ENCODE results near the gene C20orf173. TPM values are rescaled to one million over a fixed set of nuclear protein-coding genes. Genes with fewer than 3 reads are reported as not detected.

Gene C20orf173
- total RNA-seq, 1 donor from 2014 or later, result not detected

- Histone ChIP-seq H3K9ac (no peak overlapping the region), H3K36me3 (no peaks in the 10 kb centered on the region), H3K4me3 (no peak overlapping the region), H3K9me3 (ENCODE audit: low read depth) (no peaks in the 10 kb centered on the region), H3K4me1 (no peaks in the 10 kb centered on the region), H3K79me2 (ENCODE audit: low read depth) (no peaks in the 10 kb centered on the region), H3F3A (ENCODE audit: low read depth) (peaks cover 2% of the 10 kb centered on the region), H3K27me3 (no peaks in the 10 kb centered on the region), H3K4me2 (no peak overlapping the region), H3K27ac (no peak overlapping the region), H2AFZ (replicated peaks) (no peak overlapping the region), H4K20me1 (ENCODE audit: low read depth) (no peaks in the 10 kb centered on the region)
- TF ChIP-seq EZH2 (IDR thresholded peaks at IDR 0.05) (no peak), EZH2phosphoT487 (IDR thresholded peaks at IDR 0.05) (no peak), CTCF (IDR thresholded peaks at IDR 0.05) (no peak)
- no peaks in the 10 kb centered on the region for H3K27me3 Mint-ChIP-seq (ENCODE audit: insufficient read depth, low read depth)
- no peak overlapping the region for H3K27ac Mint-ChIP-seq
- no peaks in the 10 kb centered on the region for H3K4me1 Mint-ChIP-seq
- no peaks in the 10 kb centered on the region for H3K36me3 Mint-ChIP-seq
- no peak overlapping the region for H3K4me3 Mint-ChIP-seq
- no peak for DNase-seq (ENCODE audit: low spot score)
- H3K9me3 Mint-ChIP-seq, result peaks cover 3% of the 10 kb centered on the region
Measured at GRCh38 chr20:35576816-35577215, 47.4 kb upstream of the C20orf173 start.

GRCh38 chr20:35575958-35576357, 46.5 kb upstream of the C20orf173 start:
- Mint-ChIP-seq H3K36me3 (no peaks in the 10 kb centered on the region), H3K4me3 (no peak overlapping the region), H3K27ac (no peak overlapping the region), H3K9me3 (peaks cover 3% of the 10 kb centered on the region), H3K27me3 (ENCODE audit: insufficient read depth, low read depth) (peaks cover 3% of the 10 kb centered on the region), H3K4me1 (no peaks in the 10 kb centered on the region)
- Histone ChIP-seq H3K27ac (no peak overlapping the region), H3K36me3 (no peaks in the 10 kb centered on the region), H3K9me3 (ENCODE audit: low read depth) (no peaks in the 10 kb centered on the region), H3F3A (ENCODE audit: low read depth) (peaks cover 2% of the 10 kb centered on the region), H3K9ac (no peak overlapping the region), H3K4me1 (no peaks in the 10 kb centered on the region), H3K4me3 (no peak overlapping the region), H2AFZ (replicated peaks) (no peak overlapping the region), H3K79me2 (ENCODE audit: low read depth) (no peaks in the 10 kb centered on the region), H3K27me3 (no peaks in the 10 kb centered on the region), H3K4me2 (no peak overlapping the region), H4K20me1 (ENCODE audit: low read depth) (no peaks in the 10 kb centered on the region)
- no peak for DNase-seq (ENCODE audit: low spot score)
- TF ChIP-seq EZH2 (IDR thresholded peaks at IDR 0.05), result no peak
- TF ChIP-seq EZH2phosphoT487 (IDR thresholded peaks at IDR 0.05), result no peak
- no peak for TF ChIP-seq CTCF (IDR thresholded peaks at IDR 0.05)

GRCh38 chr20:35572838-35573237, 43.4 kb upstream of the C20orf173 start:
- Mint-ChIP-seq H3K36me3 (no peaks in the 10 kb centered on the region), H3K4me3 (no peak overlapping the region), H3K4me1 (peaks cover 2% of the 10 kb centered on the region), H3K9me3 (peaks cover 3% of the 10 kb centered on the region), H3K27me3 (ENCODE audit: insufficient read depth, low read depth) (peaks cover 3% of the 10 kb centered on the region), H3K27ac (no peak overlapping the region)
- H3K4me1 ChIP-seq, result no peaks in the 10 kb centered on the region
- H2AFZ ChIP-seq (replicated peaks), result no peak overlapping the region
- H3K27ac ChIP-seq, result no peak overlapping the region
- H3K9ac ChIP-seq, result no peak overlapping the region
- H3K9me3 ChIP-seq (ENCODE audit: low read depth), result no peaks in the 10 kb centered on the region
- H3K4me3 ChIP-seq, result no peak overlapping the region
- no peak overlapping the region for H3K4me2 ChIP-seq
- no peak for DNase-seq (ENCODE audit: low spot score)
- no peaks in the 10 kb centered on the region for H3K27me3 ChIP-seq
- H3K79me2 ChIP-seq (ENCODE audit: low read depth), result no peaks in the 10 kb centered on the region
- H3K36me3 ChIP-seq, result no peaks in the 10 kb centered on the region
- no peaks in the 10 kb centered on the region for H3F3A ChIP-seq (ENCODE audit: low read depth)
- H4K20me1 ChIP-seq (ENCODE audit: low read depth), result no peaks in the 10 kb centered on the region
- TF ChIP-seq EZH2 (IDR thresholded peaks at IDR 0.05), result no peak
- no peak for TF ChIP-seq EZH2phosphoT487 (IDR thresholded peaks at IDR 0.05)
- no peak for TF ChIP-seq CTCF (IDR thresholded peaks at IDR 0.05)
